ENCODE data around the gene CD22.

CD22 gene

DNA sequence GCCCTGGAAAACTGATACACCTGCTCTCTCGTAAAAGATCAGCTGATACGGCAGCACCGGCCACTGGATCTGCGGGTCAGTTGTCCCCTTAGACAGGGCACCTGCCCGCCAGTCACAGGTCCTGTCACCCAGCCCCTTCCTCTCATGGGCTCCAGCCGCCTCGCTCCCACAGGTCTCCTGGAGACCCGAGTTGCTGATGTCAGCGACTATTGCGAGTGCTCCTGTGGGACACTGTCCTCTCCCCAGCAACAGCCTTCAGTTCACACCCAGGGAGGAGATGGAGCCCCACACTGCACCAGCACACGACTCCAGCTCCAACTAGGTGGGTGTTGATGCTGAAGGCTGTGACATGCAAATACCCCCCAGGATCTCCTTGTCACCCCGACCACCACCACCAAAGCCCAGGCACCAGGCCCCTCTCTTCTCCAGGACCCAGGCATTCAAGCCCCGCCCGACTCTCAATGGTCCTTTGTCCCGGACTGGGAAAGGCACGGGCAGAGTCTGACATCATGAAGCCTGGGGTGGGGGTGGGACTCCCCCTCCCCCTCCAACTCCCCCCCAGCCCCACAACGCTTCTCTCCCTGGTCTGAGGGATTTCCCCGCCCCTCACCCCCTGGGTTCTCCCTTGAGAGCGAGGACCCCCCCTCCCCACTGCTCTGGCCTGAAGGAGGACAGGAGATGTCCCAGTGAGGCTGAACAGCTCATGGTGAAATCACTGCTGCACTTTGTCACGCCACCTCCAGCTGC is 38.4 kb upstream of the CD22 start:
- H3K36me3 ChIP-seq (replicated peaks): no peaks in the 10 kb centered on the region
- H3K27ac ChIP-seq: no peak overlapping the region
- no peak for DNase-seq
- no peak overlapping the region for H3K4me3 ChIP-seq (ENCODE audit: low read depth, low read length)
- H3K27me3 ChIP-seq (replicated peaks): peaks cover 5% of the 10 kb centered on the region
- in situ Hi-C loops (cut with HindIII; ENCODE audit: low pct_ligation_motif_present, low sequenced_read_pairs): no loop called here
- TF ChIP-seq, protein P1, sequence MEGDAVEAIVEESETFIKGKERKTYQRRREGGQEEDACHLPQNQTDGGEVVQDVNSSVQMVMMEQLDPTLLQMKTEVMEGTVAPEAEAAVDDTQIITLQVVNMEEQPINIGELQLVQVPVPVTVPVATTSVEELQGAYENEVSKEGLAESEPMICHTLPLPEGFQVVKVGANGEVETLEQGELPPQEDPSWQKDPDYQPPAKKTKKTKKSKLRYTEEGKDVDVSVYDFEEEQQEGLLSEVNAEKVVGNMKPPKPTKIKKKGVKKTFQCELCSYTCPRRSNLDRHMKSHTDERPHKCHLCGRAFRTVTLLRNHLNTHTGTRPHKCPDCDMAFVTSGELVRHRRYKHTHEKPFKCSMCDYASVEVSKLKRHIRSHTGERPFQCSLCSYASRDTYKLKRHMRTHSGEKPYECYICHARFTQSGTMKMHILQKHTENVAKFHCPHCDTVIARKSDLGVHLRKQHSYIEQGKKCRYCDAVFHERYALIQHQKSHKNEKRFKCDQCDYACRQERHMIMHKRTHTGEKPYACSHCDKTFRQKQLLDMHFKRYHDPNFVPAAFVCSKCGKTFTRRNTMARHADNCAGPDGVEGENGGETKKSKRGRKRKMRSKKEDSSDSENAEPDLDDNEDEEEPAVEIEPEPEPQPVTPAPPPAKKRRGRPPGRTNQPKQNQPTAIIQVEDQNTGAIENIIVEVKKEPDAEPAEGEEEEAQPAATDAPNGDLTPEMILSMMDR (IDR thresholded peaks at IDR 0.05; ENCODE audit: low read depth, low read length, missing control alignments): no peak

DNA sequence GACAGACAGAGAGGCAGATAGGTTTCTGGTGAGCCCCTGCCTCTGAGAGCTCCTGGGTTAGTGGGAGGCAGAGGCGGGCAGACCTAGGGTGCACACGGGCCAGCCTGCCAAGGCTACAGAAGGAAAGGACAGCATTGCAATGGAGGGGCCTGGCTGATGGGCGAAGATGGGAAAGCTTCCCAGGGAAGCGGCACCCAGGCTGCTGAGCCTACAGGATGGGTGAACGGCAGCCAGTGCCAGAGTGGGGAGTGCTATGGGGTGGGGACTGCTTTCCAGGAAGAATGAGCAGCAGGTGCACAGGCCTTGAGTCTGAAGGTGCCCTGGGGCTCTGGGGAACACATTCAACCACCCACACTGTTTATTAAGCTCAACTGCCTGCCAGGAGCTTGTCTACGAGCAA is 37.7 kb upstream of the CD22 start:
- no peak for DNase-seq
- Histone ChIP-seq H3K27me3 (replicated peaks) (peaks cover 5% of the 10 kb centered on the region), H3K4me3 (ENCODE audit: low read depth, low read length) (no peak overlapping the region), H3K36me3 (replicated peaks) (no peaks in the 10 kb centered on the region), H3K27ac (no peak overlapping the region)
- TF ChIP-seq, protein P1 (IDR thresholded peaks at IDR 0.05; ENCODE audit: low read depth, low read length, missing control alignments): no peak
- in situ Hi-C loops (cut with HindIII; ENCODE audit: low pct_ligation_motif_present, low sequenced_read_pairs): no loop called here

DNA sequence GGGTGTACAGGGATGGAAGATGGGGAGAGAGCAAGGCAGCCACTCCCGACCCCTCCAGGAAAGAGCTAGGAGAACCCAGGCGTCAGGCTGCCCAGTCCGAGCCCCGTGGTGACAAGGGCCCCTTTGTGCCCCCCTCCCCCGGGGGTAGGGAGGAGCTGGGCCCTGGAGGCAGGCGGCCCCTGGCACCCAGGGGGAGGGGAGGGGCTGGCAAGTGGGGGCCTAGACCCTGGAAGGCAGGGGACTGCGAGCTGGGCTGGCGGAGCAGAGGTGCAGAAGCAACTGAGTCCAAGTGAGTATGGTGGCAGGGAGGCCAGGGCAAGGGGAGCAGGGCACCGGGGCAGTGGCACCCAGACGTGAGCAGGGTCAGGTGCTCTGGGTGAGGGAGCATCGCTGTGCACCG is 37.1 kb upstream of the CD22 start, which contains the start of gene MAG:
TSS of gene MAG (plus strand) at position 246 of the 400 bp plus-strand sequence. CDS start 3,248 bp downstream, outside the sequence.
- TF ChIP-seq, protein P1 (IDR thresholded peaks at IDR 0.05; ENCODE audit: low read depth, low read length, missing control alignments): no peak
- in situ Hi-C loops (cut with HindIII; ENCODE audit: low pct_ligation_motif_present, low sequenced_read_pairs): no loop called here

DNA sequence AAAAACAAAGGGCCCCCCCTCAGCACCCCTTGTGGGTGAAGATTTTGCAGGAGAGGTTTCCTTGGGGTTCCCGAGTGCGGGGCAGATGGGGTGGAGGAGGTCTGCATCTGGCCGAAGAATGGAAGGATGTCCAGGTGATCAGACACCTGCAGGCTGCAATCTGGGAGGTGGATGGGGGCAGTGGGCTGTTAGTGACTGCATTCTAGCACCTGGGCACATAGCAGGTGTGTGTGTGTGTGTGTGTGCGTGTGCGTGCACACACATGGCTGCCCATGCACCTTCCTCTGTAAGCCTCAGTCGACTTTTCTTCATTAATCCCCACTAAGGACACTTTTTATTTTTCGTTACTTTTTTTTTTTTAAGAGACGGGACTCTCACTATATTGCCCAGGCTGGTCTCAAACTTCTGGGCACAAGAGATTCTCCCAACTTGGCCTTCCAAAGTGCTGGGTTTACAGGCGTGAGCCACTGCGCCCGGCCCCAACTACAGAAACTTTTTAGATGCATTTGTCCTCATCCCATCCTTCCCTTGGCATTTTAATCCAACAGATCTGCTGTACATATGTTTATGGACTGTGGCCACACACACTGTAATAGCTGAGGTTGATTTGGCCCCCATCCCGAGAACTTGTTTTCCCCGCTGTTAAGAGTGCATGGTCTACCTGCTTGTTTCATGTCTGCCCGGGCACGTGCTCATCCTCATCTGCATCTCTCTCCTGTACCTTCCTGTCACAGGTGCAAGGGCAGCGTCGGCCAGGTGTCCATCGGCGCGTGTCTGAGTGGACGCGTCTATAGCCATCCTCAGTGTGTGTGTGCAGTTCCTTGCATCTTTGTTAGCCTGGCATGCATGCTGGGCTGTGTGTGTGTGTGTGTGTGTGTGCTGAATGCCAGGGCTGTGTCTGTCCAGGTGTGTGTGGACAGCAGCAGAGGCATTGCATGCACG is 36.3 kb upstream of the CD22 start:
- Histone ChIP-seq H3K36me3 (replicated peaks) (no peaks in the 10 kb centered on the region), H3K27me3 (replicated peaks) (peaks cover 5% of the 10 kb centered on the region), H3K4me3 (ENCODE audit: low read depth, low read length) (no peak overlapping the region), H3K27ac (no peak overlapping the region)
- TF ChIP-seq, protein P1 (IDR thresholded peaks at IDR 0.05; ENCODE audit: low read depth, low read length, missing control alignments): no peak
- in situ Hi-C loops (cut with HindIII; ENCODE audit: low pct_ligation_motif_present, low sequenced_read_pairs): no loop called here
- no peak for DNase-seq

More for the DNA sequence above, 37.1 kb upstream of the CD22 start, which contains the start of gene MAG:
- H3K27me3 ChIP-seq (replicated peaks): peaks cover 5% of the 10 kb centered on the region
- no peak within 1 kb of the TSS for H3K27ac ChIP-seq
- no peaks in the 10 kb centered on the region for H3K36me3 ChIP-seq (replicated peaks)
- no peak within 1 kb of the TSS for H3K4me3 ChIP-seq (ENCODE audit: low read depth, low read length)
- no peak for DNase-seq

DNA sequence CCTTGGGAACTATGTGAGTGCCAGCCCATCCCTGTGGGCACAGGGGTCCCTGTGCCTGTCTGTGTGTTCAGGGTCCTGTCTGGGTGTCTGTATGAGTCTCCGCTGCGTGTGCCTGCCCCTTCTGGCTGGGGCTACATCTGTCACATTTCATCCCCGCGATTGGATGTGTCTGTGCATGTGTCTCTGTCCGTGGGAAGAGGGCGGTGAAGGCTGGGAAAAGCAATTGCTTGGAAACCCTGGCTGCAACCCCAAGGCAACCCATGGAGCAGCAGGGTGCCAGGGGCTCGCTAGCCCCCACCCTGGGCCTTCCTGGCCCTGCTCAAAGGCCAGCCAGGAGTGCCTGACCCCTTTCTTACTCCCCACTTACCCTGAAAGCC is 35.6 kb upstream of the CD22 start:
- in situ Hi-C loops (cut with HindIII; ENCODE audit: low pct_ligation_motif_present, low sequenced_read_pairs): no loop called here
- H3K27ac ChIP-seq: no peak overlapping the region
- no peak overlapping the region for H3K4me3 ChIP-seq (ENCODE audit: low read depth, low read length)
- TF ChIP-seq, protein P1 (IDR thresholded peaks at IDR 0.05; ENCODE audit: low read depth, low read length, missing control alignments): no peak
- H3K27me3 ChIP-seq (replicated peaks): peaks cover 5% of the 10 kb centered on the region
- DNase-seq: no peak
- H3K36me3 ChIP-seq (replicated peaks): no peaks in the 10 kb centered on the region

Measured in brain microvascular endothelial cell (primary cell).